Measurements from ENCODE around the gene CTRB2.
"Not testable (repeated sequence)": the region's sequence is repeated elsewhere in the genome, so short reads cannot be mapped to it uniquely, and the experiment has no call there.

CTRB2 gene

GRCh38 chr16:75222271-75222783 is 15.4 kb upstream of the CTRB2 start:
- TF ChIP-seq CTCF (conservative IDR thresholded peaks at IDR 0.05; ENCODE audit: low read length), result no peak
- no peak for DNase-seq (ENCODE audit: low read depth)
- no peak overlapping the region for H3K4me3 ChIP-seq (ENCODE audit: low read length)

- DNase-seq (ENCODE audit: low read depth), result no peak
Measured at GRCh38 chr16:75219838-75220237, 12.9 kb upstream of the CTRB2 start.

DNA sequence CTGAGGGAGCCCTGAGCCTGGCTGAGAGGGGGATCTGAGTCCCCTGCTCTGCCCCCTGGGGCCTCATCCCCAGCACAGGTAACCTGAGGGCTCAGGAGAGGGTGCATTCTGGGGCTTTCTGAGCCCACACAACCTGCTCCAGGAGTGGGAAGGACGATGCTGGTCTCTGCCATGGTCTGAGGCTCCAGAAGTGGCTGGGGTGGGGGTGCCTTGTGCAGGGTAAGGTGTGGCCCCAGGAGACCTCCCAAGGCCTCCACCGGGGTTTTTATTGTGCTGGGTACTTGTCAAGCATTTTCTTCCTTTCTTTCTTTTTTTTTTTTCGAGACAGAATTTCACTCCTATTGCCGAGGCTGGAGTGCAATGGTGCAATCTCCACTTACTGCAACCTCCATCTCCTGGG is 12.1 kb upstream of the CTRB2 start:
- no peak for TF ChIP-seq CTCF (conservative IDR thresholded peaks at IDR 0.05; ENCODE audit: low read length)
- H3K4me3 ChIP-seq (ENCODE audit: low read length), result no peak overlapping the region
- no peak for DNase-seq (ENCODE audit: low read depth)

More at GRCh38 chr16:75219838-75220237, 12.9 kb upstream of the CTRB2 start:
- TF ChIP-seq CTCF (conservative IDR thresholded peaks at IDR 0.05; ENCODE audit: low read length), result no peak
- H3K4me3 ChIP-seq (ENCODE audit: low read length), result no peak overlapping the region

DNA sequence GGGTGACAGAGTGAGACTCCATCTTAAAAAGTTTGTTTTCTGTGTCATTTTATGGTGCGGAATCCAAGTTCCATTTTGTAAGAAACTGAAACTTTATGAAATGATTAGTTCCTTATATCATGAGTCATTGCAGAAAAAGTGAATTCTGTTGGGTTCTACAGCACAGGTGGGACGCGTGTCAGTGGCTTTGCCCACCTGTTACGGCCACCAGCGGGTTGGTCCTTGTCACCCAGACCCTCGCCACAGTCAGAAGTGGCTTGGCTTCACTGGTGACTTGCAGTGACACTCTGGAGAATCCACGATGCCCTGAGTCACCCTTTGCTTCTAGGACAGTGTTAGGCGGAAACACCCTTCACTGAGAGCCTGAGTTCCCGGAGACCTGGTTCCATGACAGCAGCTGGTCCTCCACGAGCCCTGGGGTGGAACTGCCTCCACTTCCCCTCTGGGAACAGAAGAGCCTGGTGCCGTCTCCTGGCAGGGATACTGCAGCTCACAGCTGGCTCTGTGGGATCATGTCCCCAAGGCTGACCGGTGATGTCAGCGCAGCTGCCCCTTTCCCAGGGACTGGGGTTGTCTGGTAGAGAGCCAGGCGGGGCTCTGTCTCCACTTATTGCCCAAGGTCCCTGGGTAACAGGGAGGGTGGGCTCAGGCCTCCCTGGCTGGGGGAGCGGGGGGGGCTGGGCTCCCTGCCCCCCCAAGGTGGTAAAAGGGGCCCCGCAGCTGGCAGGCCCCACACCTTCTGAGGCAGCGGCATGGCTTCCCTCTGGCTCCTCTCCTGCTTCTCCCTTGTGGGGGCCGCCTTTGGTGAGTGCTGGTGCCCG is 11.5 kb upstream of the CTRB2 start, which contains the start of gene CTRB1:
Gene CTRB1, plus strand, starts transcription at position 733 of the 821 bp plus-strand sequence. Its CDS starts 20 bp downstream, at position 753.
- DNase-seq (ENCODE audit: low read depth), result no peak
- no peak within 1 kb of the TSS for H3K4me3 ChIP-seq (ENCODE audit: low read length)

DNA sequence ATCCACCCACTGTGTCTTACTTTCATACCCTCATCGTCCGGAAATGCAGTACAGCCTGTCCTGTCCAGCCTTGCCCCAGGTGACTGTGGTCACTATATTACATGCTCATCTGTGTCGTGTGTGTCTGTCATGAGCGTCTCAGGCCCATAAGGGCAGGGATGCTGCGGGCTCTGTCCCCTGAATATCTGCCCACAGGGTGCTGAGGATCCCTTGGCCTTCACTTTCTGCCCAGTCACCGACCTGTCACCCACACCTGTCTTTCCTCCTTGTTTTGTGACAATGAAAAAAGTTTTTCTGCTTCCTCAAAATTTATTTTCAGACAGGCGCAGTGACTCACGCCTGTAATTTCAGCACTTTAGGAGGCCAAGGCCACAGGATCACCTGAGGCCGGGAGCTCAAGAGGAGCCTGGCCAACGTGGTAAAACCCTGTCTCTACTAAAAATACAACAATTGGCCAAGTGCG is 10.5 kb upstream of the CTRB2 start:
- no peak for DNase-seq (ENCODE audit: low read depth)
- no peak for TF ChIP-seq CTCF (conservative IDR thresholded peaks at IDR 0.05; ENCODE audit: low read length)
- H3K4me3 ChIP-seq (ENCODE audit: low read length), result no peak overlapping the region

More for the DNA sequence above, 11.5 kb upstream of the CTRB2 start, which contains the start of gene CTRB1:
- no peak for TF ChIP-seq CTCF (conservative IDR thresholded peaks at IDR 0.05; ENCODE audit: low read length)

DNA sequence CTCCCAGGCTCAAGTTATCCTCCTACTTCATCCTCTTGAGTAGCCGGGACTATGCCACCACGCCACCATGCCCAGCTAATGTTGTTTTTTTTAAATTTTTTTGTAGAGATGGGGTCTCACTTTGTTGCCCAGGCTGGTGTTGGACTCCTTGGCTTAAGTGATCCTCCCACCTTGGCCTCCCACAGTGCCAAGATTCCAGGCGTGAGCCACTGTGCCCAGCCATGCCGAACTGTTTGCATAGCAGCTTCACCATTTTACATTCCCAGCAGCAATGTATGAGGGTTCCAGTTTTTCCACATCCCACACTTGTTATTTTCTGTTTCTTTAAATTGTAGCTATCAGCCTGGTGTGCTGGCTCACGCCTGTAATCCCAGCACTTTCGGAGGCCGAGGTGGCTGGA is 9.6 kb upstream of the CTRB2 start:
- DNase-seq (ENCODE audit: low read depth), result no peak
- TF ChIP-seq CTCF (conservative IDR thresholded peaks at IDR 0.05; ENCODE audit: low read length), result no peak
- no peak overlapping the region for H3K4me3 ChIP-seq (ENCODE audit: low read length)

GRCh38 chr16:75216127-75216526 is 9.2 kb upstream of the CTRB2 start:
- H3K4me3 ChIP-seq (ENCODE audit: low read length), result no peak overlapping the region
- no peak for TF ChIP-seq CTCF (conservative IDR thresholded peaks at IDR 0.05; ENCODE audit: low read length)

GRCh38 chr16:75211286-75211685 is 4.3 kb upstream of the CTRB2 start:
- H3K4me3 ChIP-seq (ENCODE audit: low read length); DNase-seq (ENCODE audit: low read depth): not testable (repeated sequence)

More at GRCh38 chr16:75216127-75216526, 9.2 kb upstream of the CTRB2 start:
- no peak for DNase-seq (ENCODE audit: low read depth)

Data from AG10803 (cell line).